Posterior vena cava (tissue), 2 donors: ENCODE results near the gene MTA1. TPM values are rescaled to one million over a fixed set of nuclear protein-coding genes. Genes with fewer than 3 reads are reported as not detected.

Experiments used
- DNase-seq: peaks from one replicate; pipeline ENCODE4 v3.0.0-alpha.2; 2020; ENCODE audit warnings: low spot score
- intact Hi-C, 2 donors: fragments of 100-400 bp; cut with DNase I; formaldehyde crosslinking; loops; one replicate each; pipeline versions ENCODE4 v1.14.1 to v1.14.2; 2022 to 2023
- total RNA-seq, 2 donors: library from RNA; stranded (reverse); fragmentation: NEBNext Ultra II Directional; extraction: Animal tissue kit (Norgen Biotek cat#: 25700); gene quantifications; one replicate each; pipeline ENCODE4 v1.2.1, GENCODE V29; 2021
- donor health status: DM: yes; HTN: yes; CAD: no.
- donor health status: DM: yes; HTN: yes; CAD: no.

MTA1 gene
- total RNA-seq, 2 donors from 2014 or later, result 60.7 to 62.0 TPM

- peak; percentile 81 for DNase-seq
- intact Hi-C loops, result no loop called here
These were observed 33.8 kb upstream of the MTA1 start for GRCh38 chr14:105385698-105386365.

- no peak for DNase-seq
- intact Hi-C loops, result no loop called here
These were observed 32.8 kb upstream of the MTA1 start for GRCh38 chr14:105386581-105387529.

- DNase-seq, result no peak
These were observed 32.1 kb upstream of the MTA1 start for GRCh38 chr14:105387530-105387922.

GRCh38 chr14:105388110-105388951, 31.3 kb upstream of the MTA1 start:
- DNase-seq, result no peak
- intact Hi-C loops, result no loop called here

More at GRCh38 chr14:105387530-105387922, 32.1 kb upstream of the MTA1 start:
- intact Hi-C loops, result no loop called here

GRCh38 chr14:105388976-105389375, 30.7 kb upstream of the MTA1 start:
- DNase-seq, result no peak

GRCh38 chr14:105389534-105389933, 30.1 kb upstream of the MTA1 start:
- DNase-seq, result no peak
- intact Hi-C loops, result no loop called here

More at GRCh38 chr14:105388976-105389375, 30.7 kb upstream of the MTA1 start:
- intact Hi-C loops, result no loop called here

- intact Hi-C loops, result no loop called here
- DNase-seq, result no peak
These were observed 29.4 kb upstream of the MTA1 start for GRCh38 chr14:105389976-105390848.

GRCh38 chr14:105390849-105391500, 28.7 kb upstream of the MTA1 start:
- no peak for DNase-seq
- intact Hi-C loops, result no loop called here

GRCh38 chr14:105391541-105391940, 28.1 kb upstream of the MTA1 start:
- DNase-seq, result no peak
- intact Hi-C loops, result no loop called here

GRCh38 chr14:105392131-105393090, 27.2 kb upstream of the MTA1 start:
- no peak for DNase-seq

GRCh38 chr14:105393151-105393550, 26.5 kb upstream of the MTA1 start:
- intact Hi-C loops, result no loop called here
- DNase-seq, result no peak

More at GRCh38 chr14:105392131-105393090, 27.2 kb upstream of the MTA1 start:
- intact Hi-C loops, result no loop called here

- DNase-seq, result no peak
- intact Hi-C loops, result no loop called here
These were observed 24.7 kb upstream of the MTA1 start for GRCh38 chr14:105394714-105395537.

- no peak for DNase-seq
These were observed 24.1 kb upstream of the MTA1 start for GRCh38 chr14:105395538-105395854.

GRCh38 chr14:105397350-105397931, 22.2 kb upstream of the MTA1 start:
- intact Hi-C loops, result no loop called here
- DNase-seq, result no peak

More at GRCh38 chr14:105395538-105395854, 24.1 kb upstream of the MTA1 start:
- intact Hi-C loops, result no loop called here

GRCh38 chr14:105398044-105398725, 21.4 kb upstream of the MTA1 start, which contains the start of gene TEX22:
TEX22 (plus strand) TSS chr14:105398538; CDS start chr14:105399341, 803 bp downstream.
- peak; percentile 97 for DNase-seq
- intact Hi-C loops, result no loop called here
